Measurements from ENCODE around the gene TSPEAR.
"Not testable (repeated sequence)": the region's sequence is repeated elsewhere in the genome, so short reads cannot be mapped to it uniquely, and the experiment has no call there.

The TSPEAR gene

DNA sequence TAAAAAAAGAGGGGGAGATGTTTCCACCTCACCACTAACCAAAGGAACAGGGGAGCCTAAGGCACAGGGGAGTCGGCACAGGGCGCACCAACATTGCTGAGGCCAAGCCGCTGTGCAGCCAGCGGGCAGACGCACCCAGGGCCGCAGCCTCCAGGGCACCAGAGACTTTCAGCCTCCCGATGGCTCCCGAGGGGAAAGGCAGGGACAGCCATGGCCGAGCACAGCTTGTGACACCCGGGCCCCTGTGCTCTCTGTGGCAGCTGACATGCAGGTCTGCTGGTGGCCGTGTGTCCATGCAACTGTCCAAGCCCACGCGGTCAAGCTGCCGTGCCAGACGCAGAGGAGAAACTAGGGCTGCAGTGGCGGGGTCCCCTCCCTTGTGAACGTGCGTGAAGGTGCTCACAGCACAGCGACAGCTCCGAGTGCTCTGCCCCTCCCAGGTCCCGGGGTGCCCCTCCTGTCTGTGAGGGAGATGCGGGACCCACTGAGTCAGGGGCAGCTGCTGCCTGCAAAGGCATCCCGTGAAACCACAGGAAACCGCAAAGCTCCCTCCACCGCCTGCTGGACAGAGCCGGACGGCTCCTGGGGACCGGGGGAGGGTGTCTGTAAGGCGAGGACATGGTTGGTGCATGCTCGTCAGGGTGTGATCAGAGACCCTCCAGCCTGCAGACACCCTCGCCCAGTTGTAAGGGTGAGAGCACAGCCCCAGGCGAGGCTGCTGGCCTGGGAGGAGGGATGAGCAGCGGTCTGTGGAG is 62.6 kb downstream of the TSPEAR start:
- no peak overlapping the region for H3K9ac ChIP-seq (ENCODE audit: low read length in 5 of 5)
- H3K4me3 ChIP-seq (ENCODE audit: low read depth in 1 of 5, low read length in 5 of 5): no peak overlapping the region
- no peaks in the 10 kb centered on the region for H3K4me1 ChIP-seq (ENCODE audit: control insufficient read depth in 5 of 5, insufficient read depth in 5 of 5, low read length in 5 of 5)

DNA sequence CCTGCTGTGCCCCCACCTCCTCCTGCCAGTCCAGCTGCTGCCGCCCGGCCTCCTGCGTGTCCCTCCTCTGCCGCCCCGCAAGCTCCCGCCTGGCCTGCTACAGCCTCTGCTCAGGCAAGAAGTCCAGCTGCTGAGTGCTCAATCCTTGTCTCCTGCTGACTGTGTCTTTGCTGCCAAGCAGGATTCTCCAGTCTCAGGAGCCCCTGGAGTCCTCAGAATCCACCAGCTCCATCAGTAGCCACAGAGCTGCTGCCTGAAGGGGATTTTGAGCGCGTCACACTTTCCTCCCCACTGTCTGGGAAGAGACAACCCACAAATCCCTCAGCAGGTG is 64.2 kb downstream of the TSPEAR start:
- Histone ChIP-seq H3K4me1 (ENCODE audit: control insufficient read depth in 5 of 5, insufficient read depth in 5 of 5, low read length in 5 of 5) (no peaks in the 10 kb centered on the region), H3K27me3 (ENCODE audit: control insufficient read depth in 5 of 5, insufficient read depth in 4 of 5, low read length in 5 of 5) (peaks cover 3 to 29% (median 16%) of the 10 kb centered on the region in 5 donors), H3K9me3 (ENCODE audit: control insufficient read depth in 5 of 5, low read length in 5 of 5) (peaks cover 4 to 23% (median 11%) of the 10 kb centered on the region in 5 donors), H3K27ac (ENCODE audit: low read depth, low read length) (no peak overlapping the region), H3K36me3 (ENCODE audit: control insufficient read depth in 5 of 5, insufficient read depth in 5 of 5, low read length in 5 of 5) (no peaks in the 10 kb centered on the region), H3K9ac (ENCODE audit: low read length in 5 of 5) (no peak overlapping the region), H3K4me3 (ENCODE audit: low read depth in 1 of 5, low read length in 5 of 5) (no peak overlapping the region)

More for the DNA sequence above, 62.6 kb downstream of the TSPEAR start:
- peaks cover 3 to 29% (median 16%) of the 10 kb centered on the region in 5 donors for H3K27me3 ChIP-seq (ENCODE audit: control insufficient read depth in 5 of 5, insufficient read depth in 4 of 5, low read length in 5 of 5)
- H3K27ac ChIP-seq (ENCODE audit: low read depth, low read length): no peak overlapping the region
- H3K9me3 ChIP-seq (ENCODE audit: control insufficient read depth in 5 of 5, low read length in 5 of 5): peaks cover 4 to 18% (median 10%) of the 10 kb centered on the region in 5 donors
- no peaks in the 10 kb centered on the region for H3K36me3 ChIP-seq (ENCODE audit: control insufficient read depth in 5 of 5, insufficient read depth in 5 of 5, low read length in 5 of 5)

DNA sequence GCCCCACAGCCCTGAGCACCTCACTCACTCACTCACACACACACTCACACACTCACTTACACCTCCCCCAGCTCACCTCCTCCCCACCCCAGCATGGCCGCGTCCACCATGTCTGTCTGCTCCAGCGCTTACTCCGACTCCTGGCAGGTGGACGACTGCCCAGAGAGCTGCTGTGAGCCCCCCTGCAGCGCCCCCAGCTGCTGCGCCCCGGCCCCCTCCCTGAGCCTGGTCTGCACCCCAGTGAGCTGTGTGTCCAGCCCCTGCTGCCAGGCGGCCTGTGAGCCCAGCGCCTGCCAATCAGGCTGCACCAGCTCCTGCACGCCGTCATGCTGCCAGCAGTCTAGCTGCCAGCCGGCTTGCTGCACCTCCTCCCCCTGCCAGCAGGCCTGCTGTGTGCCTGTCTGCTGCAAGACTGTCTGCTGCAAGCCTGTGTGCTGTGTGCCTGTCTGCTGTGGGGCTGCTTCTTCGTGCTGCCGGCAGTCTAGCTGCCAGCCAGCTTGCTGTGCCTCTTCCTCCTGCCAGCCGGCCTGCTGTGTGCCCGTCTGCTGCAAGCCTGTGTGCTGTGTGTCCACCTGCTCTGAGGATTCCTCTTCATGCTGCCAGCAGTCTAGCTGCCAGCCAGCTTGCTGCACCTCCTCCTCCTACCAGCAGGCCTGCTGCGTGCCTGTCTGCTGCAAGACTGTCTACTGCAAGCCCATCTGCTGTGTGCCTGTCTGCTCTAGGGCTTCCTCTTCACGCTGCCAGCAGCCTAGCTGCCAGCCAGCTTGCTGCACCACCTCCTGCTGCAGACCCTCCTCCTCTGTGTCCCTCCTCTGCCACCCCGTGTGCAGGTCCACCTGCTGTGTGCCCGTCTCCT is 64.8 kb downstream of the TSPEAR start, which contains the start of gene KRTAP10-11:
Gene KRTAP10-11 (plus strand): TSS at position 49 of the 856 bp plus-strand sequence. CDS start 45 bp downstream, at position 94.
- H3K4me1 ChIP-seq (ENCODE audit: control insufficient read depth in 5 of 5, insufficient read depth in 5 of 5, low read length in 5 of 5); H3K36me3 ChIP-seq (ENCODE audit: control insufficient read depth in 5 of 5, insufficient read depth in 5 of 5, low read length in 5 of 5); H3K9ac ChIP-seq (ENCODE audit: low read length in 5 of 5); H3K4me3 ChIP-seq (ENCODE audit: low read depth in 1 of 5, low read length in 5 of 5); H3K27ac ChIP-seq (ENCODE audit: low read depth, low read length): not testable (repeated sequence)
- Histone ChIP-seq H3K9me3 (ENCODE audit: control insufficient read depth in 5 of 5, low read length in 5 of 5) (peaks cover 4 to 23% (median 11%) of the 10 kb centered on the region in 5 donors), H3K27me3 (ENCODE audit: control insufficient read depth in 5 of 5, insufficient read depth in 4 of 5, low read length in 5 of 5) (peaks cover 3 to 29% (median 16%) of the 10 kb centered on the region in 5 donors)

DNA sequence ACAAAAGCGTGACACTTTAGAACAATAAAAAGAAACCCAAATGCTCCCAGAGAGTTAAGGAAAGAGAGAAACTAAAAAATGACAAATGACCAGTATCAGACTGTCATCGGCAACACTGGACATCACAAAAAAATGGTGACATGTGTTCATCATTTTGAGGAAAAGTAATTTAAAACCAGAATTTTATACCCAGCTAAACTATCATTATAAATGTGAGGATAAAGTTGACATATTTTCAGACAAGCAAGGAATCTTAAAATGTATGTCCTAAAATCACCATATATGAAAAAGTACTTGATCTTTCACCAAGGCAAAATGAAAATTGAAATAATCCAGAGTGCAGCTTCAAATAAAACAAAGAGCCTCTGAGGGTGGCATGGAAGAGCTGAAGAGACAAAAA is 66.5 kb downstream of the TSPEAR start:
- Histone ChIP-seq H3K27ac (ENCODE audit: low read depth, low read length) (no peak overlapping the region), H3K27me3 (ENCODE audit: control insufficient read depth in 5 of 5, insufficient read depth in 4 of 5, low read length in 5 of 5) (peaks cover 3 to 25% (median 16%) of the 10 kb centered on the region in 5 donors), H3K4me1 (ENCODE audit: control insufficient read depth in 5 of 5, insufficient read depth in 5 of 5, low read length in 5 of 5) (no peaks in the 10 kb centered on the region), H3K36me3 (ENCODE audit: control insufficient read depth in 5 of 5, insufficient read depth in 5 of 5, low read length in 5 of 5) (no peaks in the 10 kb centered on the region), H3K4me3 (ENCODE audit: low read depth in 1 of 5, low read length in 5 of 5) (no peak overlapping the region), H3K9me3 (ENCODE audit: control insufficient read depth in 5 of 5, low read length in 5 of 5) (peaks cover 6 to 33% (median 25%) of the 10 kb centered on the region in 5 donors), H3K9ac (ENCODE audit: low read length in 5 of 5) (no peak overlapping the region)

DNA sequence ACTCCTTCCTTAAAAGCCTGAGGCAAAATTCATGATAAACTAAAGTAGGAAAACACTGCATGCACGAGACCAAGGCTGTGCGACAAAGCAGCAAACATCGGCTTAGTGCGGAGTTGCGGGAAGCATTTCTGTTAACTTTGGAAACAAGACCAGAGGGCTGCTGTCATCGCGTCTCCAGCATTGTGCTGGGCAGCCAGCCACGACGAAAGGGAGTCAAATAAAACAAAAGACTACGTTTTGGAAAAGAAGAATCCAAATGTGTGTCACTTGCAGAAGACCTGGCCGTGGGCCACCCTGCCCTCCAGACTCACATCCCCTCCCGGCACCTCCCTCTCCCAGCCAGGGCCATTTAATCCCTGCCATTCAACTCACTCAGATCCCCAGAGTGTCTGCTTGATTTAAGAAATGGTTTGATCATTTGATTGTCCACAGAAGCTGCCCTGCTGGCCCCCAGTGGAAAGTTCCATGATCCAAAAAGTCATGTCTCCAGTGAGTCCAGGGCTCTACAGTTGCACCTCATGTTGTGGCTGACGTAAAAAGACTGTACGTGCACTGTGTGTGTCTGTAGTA is 67.5 kb downstream of the TSPEAR start:
- Histone ChIP-seq H3K36me3 (ENCODE audit: control insufficient read depth in 5 of 5, insufficient read depth in 5 of 5, low read length in 5 of 5) (no peaks in the 10 kb centered on the region), H3K9me3 (ENCODE audit: control insufficient read depth in 5 of 5, low read length in 5 of 5) (peaks cover 6 to 33% (median 25%) of the 10 kb centered on the region in 5 donors), H3K9ac (ENCODE audit: low read length in 5 of 5) (no peak overlapping the region), H3K4me3 (ENCODE audit: low read depth in 1 of 5, low read length in 5 of 5) (no peak overlapping the region), H3K4me1 (ENCODE audit: control insufficient read depth in 5 of 5, insufficient read depth in 5 of 5, low read length in 5 of 5) (no peaks in the 10 kb centered on the region), H3K27me3 (ENCODE audit: control insufficient read depth in 5 of 5, insufficient read depth in 4 of 5, low read length in 5 of 5) (peaks cover 3 to 27% (median 14%) of the 10 kb centered on the region in 5 donors), H3K27ac (ENCODE audit: low read depth, low read length) (no peak overlapping the region)

DNA sequence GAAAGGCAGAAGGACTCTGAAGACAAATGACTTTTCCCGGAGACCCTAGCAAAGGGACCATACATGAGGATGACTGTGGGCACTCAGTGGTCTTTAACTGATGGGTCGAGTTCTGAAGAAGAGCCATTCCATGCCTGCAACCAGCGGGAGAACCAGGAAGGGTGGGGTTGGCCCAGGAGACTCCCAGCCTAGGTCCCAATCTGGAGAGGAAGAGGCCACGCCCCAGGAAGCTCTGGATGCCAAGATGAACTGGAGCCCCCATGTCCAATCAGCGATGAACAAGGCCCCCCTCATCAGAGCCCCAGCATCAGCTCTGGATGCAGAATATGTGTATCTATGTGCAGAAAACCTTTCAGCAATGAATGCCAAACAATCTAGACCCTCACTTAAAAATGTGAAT is 70.6 kb downstream of the TSPEAR start:
- no peak overlapping the region for H3K4me3 ChIP-seq (ENCODE audit: low read depth in 1 of 5, low read length in 5 of 5)
- H3K4me1 ChIP-seq (ENCODE audit: control insufficient read depth in 5 of 5, insufficient read depth in 5 of 5, low read length in 5 of 5): no peaks in the 10 kb centered on the region
- H3K9me3 ChIP-seq (ENCODE audit: control insufficient read depth in 5 of 5, low read length in 5 of 5): peaks cover 6 to 33% (median 25%) of the 10 kb centered on the region in 5 donors
- no peak overlapping the region for H3K27ac ChIP-seq (ENCODE audit: low read depth, low read length)
- H3K9ac ChIP-seq (ENCODE audit: low read length in 5 of 5): no peak overlapping the region
- no peaks in the 10 kb centered on the region for H3K36me3 ChIP-seq (ENCODE audit: control insufficient read depth in 5 of 5, insufficient read depth in 5 of 5, low read length in 5 of 5)
- H3K27me3 ChIP-seq (ENCODE audit: control insufficient read depth in 5 of 5, insufficient read depth in 4 of 5, low read length in 5 of 5): peaks cover 9 to 18% (median 10%) of the 10 kb centered on the region in 5 donors

DNA sequence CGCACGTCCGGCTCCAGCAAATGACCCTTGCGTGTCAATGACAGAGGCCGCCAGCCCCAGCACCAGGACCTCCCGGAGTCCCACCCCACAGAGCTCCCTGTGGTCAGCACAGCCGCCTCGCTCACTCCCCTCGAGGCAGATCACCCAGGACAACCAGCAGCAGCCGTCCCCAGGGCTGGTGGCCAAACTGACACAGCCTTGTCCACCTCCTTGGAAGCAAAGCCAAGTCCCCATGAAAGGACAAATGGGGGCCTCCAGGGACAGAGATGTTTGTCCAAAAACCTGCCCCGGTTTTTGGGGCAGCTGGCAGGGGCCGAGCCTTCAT is 72.1 kb downstream of the TSPEAR start:
- peaks cover 9 to 21% (median 13%) of the 10 kb centered on the region in 5 donors for H3K27me3 ChIP-seq (ENCODE audit: control insufficient read depth in 5 of 5, insufficient read depth in 4 of 5, low read length in 5 of 5)
- H3K36me3 ChIP-seq (ENCODE audit: control insufficient read depth in 5 of 5, insufficient read depth in 5 of 5, low read length in 5 of 5): no peaks in the 10 kb centered on the region
- no peak overlapping the region for H3K27ac ChIP-seq (ENCODE audit: low read depth, low read length)
- H3K9ac ChIP-seq (ENCODE audit: low read length in 5 of 5): no peak overlapping the region
- H3K9me3 ChIP-seq (ENCODE audit: control insufficient read depth in 5 of 5, low read length in 5 of 5): peaks cover 2 to 20% (median 20%) of the 10 kb centered on the region in 5 donors
- H3K4me3 ChIP-seq (ENCODE audit: low read depth in 1 of 5, low read length in 5 of 5): no peak overlapping the region
- no peaks in the 10 kb centered on the region for H3K4me1 ChIP-seq (ENCODE audit: control insufficient read depth in 5 of 5, insufficient read depth in 5 of 5, low read length in 5 of 5)

DNA sequence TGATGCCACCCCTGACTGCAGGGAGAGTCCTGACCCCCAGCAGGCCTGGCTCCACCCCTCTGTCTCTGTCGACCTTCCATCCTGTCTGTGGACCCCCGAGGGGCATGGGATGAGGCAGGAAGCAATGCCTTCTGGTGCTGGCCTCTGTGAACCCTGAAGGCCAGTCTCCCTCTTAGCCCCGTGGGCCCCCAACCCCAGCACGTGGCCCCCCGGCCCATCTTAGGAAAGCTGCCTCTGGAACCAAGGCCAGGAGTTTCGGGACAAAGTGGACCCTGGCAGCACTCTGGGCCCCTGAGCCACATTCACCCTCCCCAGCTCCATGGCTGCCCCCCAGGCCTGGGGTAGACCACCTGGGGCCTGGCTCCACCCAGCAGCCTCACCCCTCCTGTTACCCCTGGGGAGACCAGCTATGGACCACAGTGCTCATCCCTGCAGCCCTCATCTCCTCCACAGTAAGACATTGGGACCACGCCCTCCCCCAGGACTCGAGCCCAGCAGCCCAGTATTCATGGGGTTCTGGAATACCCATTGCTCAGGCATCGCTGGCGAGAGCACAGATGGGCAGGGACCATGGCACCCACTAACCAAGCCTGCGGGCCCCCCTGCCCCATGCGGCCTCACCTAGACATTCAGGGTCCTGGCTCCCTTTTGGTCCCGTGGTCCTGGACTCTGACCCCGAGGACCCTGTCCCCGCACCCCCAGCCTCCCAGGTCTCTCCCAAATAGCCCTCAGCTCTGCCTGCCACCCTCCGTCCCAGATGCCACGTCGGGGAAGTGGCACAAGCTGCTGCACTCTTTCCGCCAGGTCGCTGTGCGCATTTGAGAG is 72.7 kb downstream of the TSPEAR start:
- not testable (repeated sequence) for H3K9ac ChIP-seq (ENCODE audit: low read length in 5 of 5); H3K36me3 ChIP-seq (ENCODE audit: control insufficient read depth in 5 of 5, insufficient read depth in 5 of 5, low read length in 5 of 5); H3K4me1 ChIP-seq (ENCODE audit: control insufficient read depth in 5 of 5, insufficient read depth in 5 of 5, low read length in 5 of 5); H3K27ac ChIP-seq (ENCODE audit: low read depth, low read length); H3K4me3 ChIP-seq (ENCODE audit: low read depth in 1 of 5, low read length in 5 of 5)
- H3K9me3 ChIP-seq (ENCODE audit: control insufficient read depth in 5 of 5, low read length in 5 of 5): peaks cover 2 to 15% (median 14%) of the 10 kb centered on the region in 5 donors
- peaks cover 9 to 21% (median 13%) of the 10 kb centered on the region in 5 donors for H3K27me3 ChIP-seq (ENCODE audit: control insufficient read depth in 5 of 5, insufficient read depth in 4 of 5, low read length in 5 of 5)

DNA sequence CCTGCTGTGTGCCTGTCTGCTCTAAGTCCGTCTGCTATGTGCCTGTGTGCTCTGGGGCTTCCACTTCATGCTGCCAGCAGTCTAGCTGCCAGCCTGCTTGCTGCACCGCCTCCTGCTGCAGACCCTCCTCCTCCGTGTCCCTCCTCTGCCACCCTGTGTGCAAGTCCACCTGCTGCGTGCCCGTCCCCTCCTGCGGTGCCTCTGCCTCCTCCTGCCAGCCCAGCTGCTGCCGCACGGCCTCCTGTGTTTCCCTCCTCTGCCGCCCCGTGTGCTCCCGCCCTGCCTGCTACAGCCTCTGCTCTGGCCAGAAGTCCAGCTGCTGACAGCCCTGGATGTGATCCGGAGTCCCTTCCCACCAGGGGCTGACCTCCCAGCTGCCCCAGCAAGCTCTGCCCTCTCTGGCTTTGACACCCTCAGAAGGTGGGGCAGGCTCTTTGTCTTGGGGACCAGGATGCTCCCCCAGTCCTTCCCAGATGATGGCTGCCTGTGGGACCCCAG is 73.5 kb downstream of the TSPEAR start:
- H3K27ac ChIP-seq (ENCODE audit: low read depth, low read length); H3K4me1 ChIP-seq (ENCODE audit: control insufficient read depth in 5 of 5, insufficient read depth in 5 of 5, low read length in 5 of 5); H3K36me3 ChIP-seq (ENCODE audit: control insufficient read depth in 5 of 5, insufficient read depth in 5 of 5, low read length in 5 of 5); H3K9ac ChIP-seq (ENCODE audit: low read length in 5 of 5); H3K4me3 ChIP-seq (ENCODE audit: low read depth in 1 of 5, low read length in 5 of 5): not testable (repeated sequence)
- H3K9me3 ChIP-seq (ENCODE audit: control insufficient read depth in 5 of 5, low read length in 5 of 5): peaks cover 2 to 13% (median 8%) of the 10 kb centered on the region in 5 donors
- H3K27me3 ChIP-seq (ENCODE audit: control insufficient read depth in 5 of 5, insufficient read depth in 4 of 5, low read length in 5 of 5): peaks cover 9 to 21% (median 13%) of the 10 kb centered on the region in 5 donors

Data from subcutaneous abdominal adipose tissue (tissue), 5 donors.